ENCODE data around the gene APOBEC3A. TPM values are rescaled to one million over a fixed set of nuclear protein-coding genes. Genes with fewer than 3 reads are reported as not detected.

APOBEC3A gene
- total RNA-seq, 1 experiment from 2014 or later, result not detected

DNA sequence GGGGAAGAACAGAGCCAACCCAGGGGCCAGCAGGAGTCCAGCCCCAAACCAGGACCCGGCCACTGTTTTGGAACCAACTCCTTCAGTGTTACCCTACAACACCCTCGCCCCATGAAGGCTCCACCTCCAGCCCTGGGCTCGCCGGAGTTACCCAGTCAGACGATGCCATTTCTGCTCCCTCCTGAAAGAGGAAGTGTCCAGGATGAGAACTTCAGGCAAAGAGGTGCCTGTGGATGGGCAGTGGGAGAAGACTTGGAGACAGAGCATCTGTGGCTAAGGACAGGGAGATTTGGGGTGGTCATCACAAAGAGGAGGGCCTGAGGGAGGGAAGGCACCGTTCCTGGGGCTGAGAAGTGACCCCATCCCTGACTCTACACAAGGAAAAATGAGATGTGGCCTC is 38.7 kb downstream of the APOBEC3A start:
- H3K27ac Mint-ChIP-seq (ENCODE audit: unreplicated experiment), result no peak overlapping the region
- no peaks in the 10 kb centered on the region for H3K36me3 Mint-ChIP-seq (ENCODE audit: insufficient read depth, unreplicated experiment)
- no peak for DNase-seq
- POLR2A ChIA-PET, result no interaction called here
- Histone ChIP-seq H3K4me3 (ENCODE audit: low read depth, low read length) (no peak overlapping the region), H3K9me3 (no peaks in the 10 kb centered on the region), H3K36me3 (ENCODE audit: control insufficient read depth, insufficient read depth, low read length) (no peaks in the 10 kb centered on the region), H3K4me1 (no peaks in the 10 kb centered on the region), H3K27me3 (replicated peaks; ENCODE audit: control insufficient read depth, insufficient read depth, low read length) (no peaks in the 10 kb centered on the region)
- H3K9me3 Mint-ChIP-seq (ENCODE audit: unreplicated experiment), result peaks cover 18% of the 10 kb centered on the region
- intact Hi-C loops (cut with micrococcal nuclease; ENCODE audit: unreplicated experiment), result no loop called here
- no peaks in the 10 kb centered on the region for H3K4me1 Mint-ChIP-seq (ENCODE audit: low read depth, unreplicated experiment)
- no peak for TF ChIP-seq CTCF (IDR thresholded peaks at IDR 0.05; ENCODE audit: insufficient read depth in 1 of 2, low read depth in 1 of 2, low read length in 1 of 2, severe bottlenecking in 1 of 2, unreplicated experiment in 1 of 2)
- CTCF ChIA-PET, result no interaction called here
- no TSS peak for BruUV-seq (replicated peaks)
- H3K4me3 Mint-ChIP-seq (ENCODE audit: unreplicated experiment), result no peak overlapping the region
- H3K27me3 Mint-ChIP-seq (ENCODE audit: insufficient read depth, unreplicated experiment), result no peaks in the 10 kb centered on the region

DNA sequence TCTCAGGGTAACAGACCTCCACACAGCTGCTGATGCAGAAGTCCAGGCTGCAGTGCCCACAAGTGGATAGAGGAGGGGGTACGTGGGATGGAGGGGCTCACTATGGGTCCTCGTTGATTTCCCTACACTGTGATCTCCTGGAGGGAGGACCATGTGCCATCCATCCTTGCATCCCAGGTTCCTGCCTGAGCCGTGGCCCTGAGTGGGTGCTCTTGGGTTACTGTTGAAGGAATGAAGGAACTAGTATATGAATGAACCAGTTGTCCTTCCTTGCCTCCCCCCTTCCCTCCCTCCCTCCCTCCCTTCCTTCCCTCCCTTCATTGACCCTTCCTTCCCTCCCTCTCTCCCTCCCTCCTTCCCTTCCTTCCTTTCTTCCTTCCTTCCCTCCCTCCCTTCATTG is 40.1 kb downstream of the APOBEC3A start:
- intact Hi-C loops (cut with micrococcal nuclease; ENCODE audit: unreplicated experiment), result no loop called here
- ChIA-PET POLR2A (no interaction called here), CTCF (no interaction called here)
- no peak overlapping the region for H3K4me3 ChIP-seq (ENCODE audit: low read depth, low read length)
- H3K27me3 ChIP-seq (replicated peaks; ENCODE audit: control insufficient read depth, insufficient read depth, low read length), result no peaks in the 10 kb centered on the region
- Mint-ChIP-seq H3K27ac (ENCODE audit: unreplicated experiment) (no peak overlapping the region), H3K4me3 (ENCODE audit: unreplicated experiment) (no peak overlapping the region), H3K36me3 (ENCODE audit: insufficient read depth, unreplicated experiment) (no peaks in the 10 kb centered on the region), H3K27me3 (ENCODE audit: insufficient read depth, unreplicated experiment) (no peaks in the 10 kb centered on the region), H3K4me1 (ENCODE audit: low read depth, unreplicated experiment) (no peaks in the 10 kb centered on the region), H3K9me3 (ENCODE audit: unreplicated experiment) (peaks cover 18% of the 10 kb centered on the region)
- BruUV-seq (replicated peaks), result no TSS peak
- TF ChIP-seq CTCF (IDR thresholded peaks at IDR 0.05; ENCODE audit: insufficient read depth in 1 of 2, low read depth in 1 of 2, low read length in 1 of 2, severe bottlenecking in 1 of 2, unreplicated experiment in 1 of 2), result no peak
- H3K36me3 ChIP-seq (ENCODE audit: control insufficient read depth, insufficient read depth, low read length), result no peaks in the 10 kb centered on the region
- DNase-seq, result no peak
- no peaks in the 10 kb centered on the region for H3K4me1 ChIP-seq
- H3K9me3 ChIP-seq, result no peaks in the 10 kb centered on the region

DNA sequence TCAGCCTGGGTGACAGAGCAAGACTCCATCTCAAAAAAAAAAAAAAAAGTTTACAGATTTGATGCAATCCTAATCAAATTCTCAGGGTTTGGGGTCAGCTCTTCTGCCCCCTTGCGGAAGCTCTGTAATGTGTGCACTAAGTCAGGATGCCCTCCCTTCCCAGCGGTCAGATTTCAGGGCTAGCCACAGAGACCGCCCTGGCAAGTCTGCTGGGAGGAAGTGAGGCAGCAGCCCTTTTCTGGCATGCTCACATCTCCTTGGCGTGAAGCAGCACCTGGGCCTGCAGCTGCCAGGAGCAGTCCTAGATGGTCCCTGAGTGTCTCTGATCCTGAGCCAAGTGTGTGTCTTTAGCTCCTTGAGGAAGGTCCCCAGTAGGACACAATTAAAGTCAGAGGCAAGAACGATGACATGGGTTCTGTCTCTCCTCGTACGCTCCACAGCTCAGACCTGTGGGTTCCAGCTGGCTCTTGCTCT is 45.8 kb downstream of the APOBEC3A start:
- POLR2A ChIA-PET, result interaction anchor here (0.6 kb wide), 1 partner anchor 55 kb away, joined by 4 read pairs; no protein-coding TSS in a partner anchor
- no peak overlapping the region for H3K27ac Mint-ChIP-seq (ENCODE audit: unreplicated experiment)

More for the DNA sequence above, 45.8 kb downstream of the APOBEC3A start:
- Mint-ChIP-seq H3K36me3 (ENCODE audit: insufficient read depth, unreplicated experiment) (no peaks in the 10 kb centered on the region), H3K9me3 (ENCODE audit: unreplicated experiment) (peaks cover 12% of the 10 kb centered on the region), H3K4me1 (ENCODE audit: low read depth, unreplicated experiment) (no peaks in the 10 kb centered on the region), H3K27me3 (ENCODE audit: insufficient read depth, unreplicated experiment) (no peaks in the 10 kb centered on the region), H3K4me3 (ENCODE audit: unreplicated experiment) (no peak overlapping the region)
- BruUV-seq (replicated peaks), result no TSS peak
- intact Hi-C loops (cut with micrococcal nuclease; ENCODE audit: unreplicated experiment), result loop anchor here (1.0 kb wide), 2 partner anchors 22 to 133 kb away; no protein-coding TSS in a partner anchor
- peak in 1 of 2 experiments; percentile 71 for TF ChIP-seq CTCF (IDR thresholded peaks at IDR 0.05; ENCODE audit: insufficient read depth in 1 of 2, low read depth in 1 of 2, low read length in 1 of 2, severe bottlenecking in 1 of 2, unreplicated experiment in 1 of 2)
- peaks cover 5% of the 10 kb centered on the region; the same call in 1 of the 2 replicates for H3K4me1 ChIP-seq
- no peaks in the 10 kb centered on the region for H3K36me3 ChIP-seq (ENCODE audit: control insufficient read depth, insufficient read depth, low read length)
- CTCF ChIA-PET, result interaction anchor here (0.5 to 2.0 kb wide), 10 partner anchors 15 to 277 kb away, joined by 3 to 23 read pairs (median 3); partner anchors contain the start of gene APOBEC3B
- peak; percentile 70 to 71 for DNase-seq
- no peak overlapping the region for H3K4me3 ChIP-seq (ENCODE audit: low read depth, low read length)
- no peaks in the 10 kb centered on the region for H3K9me3 ChIP-seq
- no peaks in the 10 kb centered on the region; the same call in 1 of the 2 replicates for H3K27me3 ChIP-seq (replicated peaks; ENCODE audit: control insufficient read depth, insufficient read depth, low read length)

Data from Caco-2 (cell line).